ENCODE data around the gene RNASEL.

Gene RNASEL

GRCh38 chr1:182586380-182586779 is 2.7 kb downstream of the RNASEL start:
- 93 to 95% methylated on average over 11 of the region's 11 CpGs for WGBS, 2 experiments
- Histone ChIP-seq H3K4me1 (ENCODE audit: control insufficient read depth, insufficient read depth, low read length) (peaks cover 8% of the 10 kb centered on the region), H3K27ac (ENCODE audit: insufficient read depth, low read depth, low read length, poor library complexity, severe bottlenecking) (no peak overlapping the region), H3K36me3 (ENCODE audit: control insufficient read depth, insufficient read depth, low read length) (no peaks in the 10 kb centered on the region), H3K27me3 (ENCODE audit: control insufficient read depth, insufficient read depth, low read length, poor library complexity, severe bottlenecking) (no peaks in the 10 kb centered on the region), H3K4me3 (ENCODE audit: insufficient read depth, low read depth, low read length) (no peak overlapping the region), H3K9me3 (ENCODE audit: control insufficient read depth, low read length) (no peaks in the 10 kb centered on the region)

DNA sequence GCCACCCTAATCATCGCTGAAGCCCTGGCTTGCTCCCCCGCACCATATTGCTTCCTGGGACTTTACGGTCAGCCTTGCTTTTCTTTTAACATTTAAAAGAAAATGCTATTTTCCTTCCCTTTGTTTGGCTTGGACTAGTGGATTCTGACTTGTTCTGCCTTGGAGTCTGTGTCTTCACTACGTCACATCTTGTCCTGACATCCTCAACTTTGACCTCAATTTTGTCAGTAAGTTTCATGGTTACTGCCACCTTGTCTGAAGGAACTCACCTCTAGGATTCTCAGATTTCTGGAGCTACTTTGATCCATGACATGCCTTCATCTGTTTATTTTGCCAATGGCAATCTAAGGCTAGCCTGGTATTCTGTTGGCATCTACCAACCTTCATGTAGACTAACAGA is 4.3 kb downstream of the RNASEL start:
- Histone ChIP-seq H3K9me3 (ENCODE audit: control insufficient read depth, low read length) (no peaks in the 10 kb centered on the region), H3K4me1 (ENCODE audit: control insufficient read depth, insufficient read depth, low read length) (peaks cover 8% of the 10 kb centered on the region), H3K27me3 (ENCODE audit: control insufficient read depth, insufficient read depth, low read length, poor library complexity, severe bottlenecking) (no peaks in the 10 kb centered on the region), H3K36me3 (ENCODE audit: control insufficient read depth, insufficient read depth, low read length) (no peaks in the 10 kb centered on the region), H3K27ac (ENCODE audit: insufficient read depth, low read depth, low read length, poor library complexity, severe bottlenecking) (no peak overlapping the region), H3K4me3 (ENCODE audit: insufficient read depth, low read depth, low read length) (no peak overlapping the region)
- 93 to 96% methylated on average over 4 of the region's 4 CpGs for WGBS, 2 experiments

DNA sequence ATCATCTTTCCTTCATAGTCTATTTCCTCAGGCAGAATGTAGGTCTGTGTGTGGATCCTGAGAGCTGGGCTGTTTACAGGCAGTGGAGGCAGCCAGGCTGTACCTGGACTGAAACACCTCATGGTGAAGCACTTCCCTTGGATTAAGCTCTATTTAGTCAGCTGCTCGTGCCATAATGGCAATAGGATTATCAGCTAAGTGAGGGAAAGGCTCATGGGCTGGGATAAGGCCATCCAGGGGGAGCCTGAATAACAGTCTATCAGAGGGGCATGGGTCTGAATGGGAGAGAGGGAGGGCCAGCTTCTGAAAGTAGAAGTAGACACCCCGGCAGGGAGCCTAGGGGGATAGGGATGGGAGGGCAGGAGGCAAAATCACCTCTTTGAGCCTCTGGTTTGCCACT is 8.3 kb downstream of the RNASEL start:
- H3K36me3 ChIP-seq (ENCODE audit: control insufficient read depth, insufficient read depth, low read length): no peaks in the 10 kb centered on the region
- no peak overlapping the region for H3K27ac ChIP-seq (ENCODE audit: insufficient read depth, low read depth, low read length, poor library complexity, severe bottlenecking)
- H3K27me3 ChIP-seq (ENCODE audit: control insufficient read depth, insufficient read depth, low read length, poor library complexity, severe bottlenecking): no peaks in the 10 kb centered on the region
- no peaks in the 10 kb centered on the region for H3K9me3 ChIP-seq (ENCODE audit: control insufficient read depth, low read length)
- WGBS, 2 experiments: 71 to 77% methylated on average over 2 of the region's 2 CpGs
- H3K4me3 ChIP-seq (ENCODE audit: insufficient read depth, low read depth, low read length): no peak overlapping the region
- H3K4me1 ChIP-seq (ENCODE audit: control insufficient read depth, insufficient read depth, low read length): no peaks in the 10 kb centered on the region

GRCh38 chr1:182575540-182576149 is 13.4 kb downstream of the RNASEL start:
- no peaks in the 10 kb centered on the region for H3K36me3 ChIP-seq (ENCODE audit: control insufficient read depth, insufficient read depth, low read length)
- WGBS, 2 experiments: 91% methylated on average over 3 of the region's 3 CpGs
- no peaks in the 10 kb centered on the region for H3K4me1 ChIP-seq (ENCODE audit: control insufficient read depth, insufficient read depth, low read length)
- no peak overlapping the region for H3K4me3 ChIP-seq (ENCODE audit: insufficient read depth, low read depth, low read length)
- H3K27ac ChIP-seq (ENCODE audit: insufficient read depth, low read depth, low read length, poor library complexity, severe bottlenecking): no peak overlapping the region
- H3K27me3 ChIP-seq (ENCODE audit: control insufficient read depth, insufficient read depth, low read length, poor library complexity, severe bottlenecking): no peaks in the 10 kb centered on the region
- H3K9me3 ChIP-seq (ENCODE audit: control insufficient read depth, low read length): no peaks in the 10 kb centered on the region

DNA sequence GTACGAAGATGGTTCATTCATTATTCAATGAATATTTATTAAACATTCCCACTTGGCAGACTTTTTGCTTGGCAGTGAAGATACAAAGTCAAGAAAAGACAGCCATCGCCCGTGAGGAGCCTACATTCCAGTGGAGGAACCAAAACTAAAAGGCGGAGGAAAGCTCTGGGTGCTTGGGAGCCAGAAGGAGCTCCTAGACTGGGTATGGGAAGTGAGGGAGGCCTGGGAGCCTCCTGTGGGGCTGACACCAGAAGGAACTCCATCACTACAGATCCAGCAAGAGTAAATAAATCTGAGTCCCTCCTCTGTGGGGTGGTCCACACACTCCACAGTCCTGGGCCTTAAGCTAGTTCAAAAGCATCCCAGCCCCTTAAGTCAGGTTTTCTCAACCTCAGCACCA is 14.9 kb downstream of the RNASEL start:
- Histone ChIP-seq H3K4me3 (ENCODE audit: insufficient read depth, low read depth, low read length) (no peak overlapping the region), H3K9me3 (ENCODE audit: control insufficient read depth, low read length) (no peaks in the 10 kb centered on the region), H3K4me1 (ENCODE audit: control insufficient read depth, insufficient read depth, low read length) (no peaks in the 10 kb centered on the region), H3K27ac (ENCODE audit: insufficient read depth, low read depth, low read length, poor library complexity, severe bottlenecking) (no peak overlapping the region), H3K36me3 (ENCODE audit: control insufficient read depth, insufficient read depth, low read length) (no peaks in the 10 kb centered on the region), H3K27me3 (ENCODE audit: control insufficient read depth, insufficient read depth, low read length, poor library complexity, severe bottlenecking) (no peaks in the 10 kb centered on the region)
- WGBS, 2 experiments: 95 to 97% methylated on average over 3 to 4 of the region's 4 CpGs

DNA sequence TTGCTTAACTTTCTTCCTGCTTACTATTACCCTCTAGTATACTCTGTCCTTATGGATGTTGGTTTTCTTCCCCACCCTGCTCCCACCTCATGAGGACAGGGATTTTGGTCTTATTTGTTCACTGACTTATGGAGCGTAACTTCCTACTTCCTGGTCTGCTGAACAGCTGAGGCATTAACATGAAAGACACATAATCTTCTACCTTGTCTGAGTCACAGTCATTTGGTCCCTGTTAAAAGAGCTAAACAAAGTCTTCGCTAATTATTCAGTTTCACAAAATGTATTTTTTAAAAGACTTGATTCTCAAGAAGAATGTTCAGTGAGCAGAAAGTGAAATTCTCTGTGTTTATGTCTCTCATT is 18.5 kb downstream of the RNASEL start:
- Histone ChIP-seq H3K27me3 (ENCODE audit: control insufficient read depth, insufficient read depth, low read length, poor library complexity, severe bottlenecking) (no peaks in the 10 kb centered on the region), H3K4me1 (ENCODE audit: control insufficient read depth, insufficient read depth, low read length) (no peaks in the 10 kb centered on the region), H3K9me3 (ENCODE audit: control insufficient read depth, low read length) (no peaks in the 10 kb centered on the region), H3K27ac (ENCODE audit: insufficient read depth, low read depth, low read length, poor library complexity, severe bottlenecking) (no peak overlapping the region), H3K4me3 (ENCODE audit: insufficient read depth, low read depth, low read length) (no peak overlapping the region), H3K36me3 (ENCODE audit: control insufficient read depth, insufficient read depth, low read length) (no peaks in the 10 kb centered on the region)
- 70 to 71% methylated on average over 2 of the region's 2 CpGs for WGBS, 2 experiments

GRCh38 chr1:182569939-182570610 is 19.0 kb downstream of the RNASEL start:
- H3K36me3 ChIP-seq (ENCODE audit: control insufficient read depth, insufficient read depth, low read length): no peaks in the 10 kb centered on the region
- H3K4me3 ChIP-seq (ENCODE audit: insufficient read depth, low read depth, low read length): no peak overlapping the region
- no peak overlapping the region for H3K27ac ChIP-seq (ENCODE audit: insufficient read depth, low read depth, low read length, poor library complexity, severe bottlenecking)
- H3K4me1 ChIP-seq (ENCODE audit: control insufficient read depth, insufficient read depth, low read length): no peaks in the 10 kb centered on the region
- no peaks in the 10 kb centered on the region for H3K9me3 ChIP-seq (ENCODE audit: control insufficient read depth, low read length)
- H3K27me3 ChIP-seq (ENCODE audit: control insufficient read depth, insufficient read depth, low read length, poor library complexity, severe bottlenecking): no peaks in the 10 kb centered on the region
- WGBS, 2 experiments: 88 to 91% methylated on average over 6 of the region's 6 CpGs

DNA sequence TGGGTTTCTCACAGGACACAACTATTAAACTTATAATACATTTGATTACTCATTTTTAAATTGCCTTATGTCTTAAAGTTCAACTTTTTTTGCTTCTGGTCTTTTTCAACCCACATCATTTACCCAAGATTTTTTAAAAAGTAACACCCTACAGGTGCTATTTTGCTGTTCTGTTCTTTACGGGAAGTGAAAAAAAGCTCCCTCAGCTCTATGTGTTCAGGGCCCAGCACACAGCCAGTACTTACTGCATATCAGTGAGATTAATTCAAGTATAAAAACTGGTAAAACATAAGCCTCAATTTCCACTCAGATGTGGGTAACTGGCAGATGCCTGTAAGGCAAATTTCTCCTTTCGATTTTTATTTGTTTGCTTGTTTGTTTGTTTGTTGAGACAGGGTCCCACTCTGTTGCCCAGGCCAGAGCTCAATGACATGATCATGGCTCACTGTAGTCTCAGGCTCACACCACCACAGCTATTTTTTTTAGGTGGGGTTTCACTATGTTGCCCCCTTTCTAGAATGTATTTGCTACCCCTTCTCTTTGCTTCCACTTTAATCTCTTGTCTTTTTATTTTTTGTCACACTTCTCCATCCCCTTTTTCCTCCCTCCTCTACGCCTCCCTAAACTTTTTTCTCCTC is 20.3 kb downstream of the RNASEL start:
- no peaks in the 10 kb centered on the region for H3K4me1 ChIP-seq (ENCODE audit: control insufficient read depth, insufficient read depth, low read length)
- H3K4me3 ChIP-seq (ENCODE audit: insufficient read depth, low read depth, low read length): no peak overlapping the region
- H3K36me3 ChIP-seq (ENCODE audit: control insufficient read depth, insufficient read depth, low read length): no peaks in the 10 kb centered on the region
- H3K27ac ChIP-seq (ENCODE audit: insufficient read depth, low read depth, low read length, poor library complexity, severe bottlenecking): no peak overlapping the region
- no peaks in the 10 kb centered on the region for H3K9me3 ChIP-seq (ENCODE audit: control insufficient read depth, low read length)
- H3K27me3 ChIP-seq (ENCODE audit: control insufficient read depth, insufficient read depth, low read length, poor library complexity, severe bottlenecking): no peaks in the 10 kb centered on the region
- 96% methylated on average over 3 of the region's 3 CpGs for WGBS, 2 experiments

- H3K36me3 ChIP-seq (ENCODE audit: control insufficient read depth, insufficient read depth, low read length): no peaks in the 10 kb centered on the region
- whole genome bisulfite sequencing, 2 experiments: 98% methylated on average over 5 of the region's 5 CpGs
- no peaks in the 10 kb centered on the region for H3K4me1 ChIP-seq (ENCODE audit: control insufficient read depth, insufficient read depth, low read length)
- H3K27ac ChIP-seq (ENCODE audit: insufficient read depth, low read depth, low read length, poor library complexity, severe bottlenecking): no peak overlapping the region
- no peak overlapping the region for H3K4me3 ChIP-seq (ENCODE audit: insufficient read depth, low read depth, low read length)
- H3K9me3 ChIP-seq (ENCODE audit: control insufficient read depth, low read length): no peaks in the 10 kb centered on the region
- H3K27me3 ChIP-seq (ENCODE audit: control insufficient read depth, insufficient read depth, low read length, poor library complexity, severe bottlenecking): no peaks in the 10 kb centered on the region
These were observed 21.4 kb downstream of the RNASEL start for GRCh38 chr1:182567629-182568028.

- H3K4me1 ChIP-seq (ENCODE audit: control insufficient read depth, insufficient read depth, low read length): no peaks in the 10 kb centered on the region
- WGBS, 2 experiments: 91 to 92% methylated on average over 3 of the region's 3 CpGs
- H3K4me3 ChIP-seq (ENCODE audit: insufficient read depth, low read depth, low read length): no peak overlapping the region
- no peaks in the 10 kb centered on the region for H3K9me3 ChIP-seq (ENCODE audit: control insufficient read depth, low read length)
- no peaks in the 10 kb centered on the region for H3K27me3 ChIP-seq (ENCODE audit: control insufficient read depth, insufficient read depth, low read length, poor library complexity, severe bottlenecking)
- H3K27ac ChIP-seq (ENCODE audit: insufficient read depth, low read depth, low read length, poor library complexity, severe bottlenecking): no peak overlapping the region
- H3K36me3 ChIP-seq (ENCODE audit: control insufficient read depth, insufficient read depth, low read length): no peaks in the 10 kb centered on the region
These were observed 23.5 kb downstream of the RNASEL start for GRCh38 chr1:182565537-182565936.

Data from ectodermal cell (in vitro differentiated cells).